GM19463 (cell line): ENCODE data around the gene JAM2.
"Not testable (repeated sequence)": the region's sequence is repeated elsewhere in the genome, so short reads cannot be mapped to it uniquely, and the experiment has no call there.

Experiments
- ATAC-seq: cut with Tn5 transposase; IDR thresholded peaks from one replicate; pipeline ENCODE4 v1.9.1; 2021; ENCODE audit warnings: mild to moderate bottlenecking, moderate library complexity; ENCODE audit not compliant: unreplicated experiment

JAM2 gene

GRCh38 chr21:25643486-25643885 is 4.4 kb downstream of the JAM2 start:
- ATAC-seq: no peak

- no peak for ATAC-seq
Measured at GRCh38 chr21:25646474-25646873, 7.4 kb downstream of the JAM2 start.

GRCh38 chr21:25647647-25648046 is 8.6 kb downstream of the JAM2 start:
- ATAC-seq: no peak

GRCh38 chr21:25649146-25649545 is 10.1 kb downstream of the JAM2 start:
- no peak for ATAC-seq

GRCh38 chr21:25656412-25656811 is 17.4 kb downstream of the JAM2 start:
- no peak for ATAC-seq

GRCh38 chr21:25657140-25657539 is 18.1 kb downstream of the JAM2 start:
- ATAC-seq: no peak

- ATAC-seq: no peak
Measured at GRCh38 chr21:25658427-25659035, 19.5 kb downstream of the JAM2 start.

- ATAC-seq: no peak
Measured at GRCh38 chr21:25660233-25660632, 21.2 kb downstream of the JAM2 start.

GRCh38 chr21:25664491-25664931 is 25.5 kb downstream of the JAM2 start:
- no peak for ATAC-seq

- ATAC-seq: no peak
Measured at GRCh38 chr21:25670726-25671125, 31.7 kb downstream of the JAM2 start.

- ATAC-seq: no peak
Measured at GRCh38 chr21:25676451-25676850, 37.4 kb downstream of the JAM2 start.

- ATAC-seq: no peak
Measured at GRCh38 chr21:25682382-25682781, 43.3 kb downstream of the JAM2 start.

GRCh38 chr21:25687787-25688186 is 48.7 kb downstream of the JAM2 start:
- no peak for ATAC-seq

GRCh38 chr21:25688275-25689155 is 49.5 kb downstream of the JAM2 start:
- no peak for ATAC-seq

GRCh38 chr21:25689226-25689625 is 50.2 kb downstream of the JAM2 start:
- ATAC-seq: no peak

- no peak for ATAC-seq
Measured at GRCh38 chr21:25691976-25692375, 52.9 kb downstream of the JAM2 start.

- not testable (repeated sequence) for ATAC-seq
Measured at GRCh38 chr21:25695461-25695860, 56.4 kb downstream of the JAM2 start.

- ATAC-seq: no peak
Measured at GRCh38 chr21:25700741-25701140, 61.7 kb downstream of the JAM2 start.

GRCh38 chr21:25701529-25701928 is 62.5 kb downstream of the JAM2 start:
- ATAC-seq: no peak

GRCh38 chr21:25708467-25709065 is 69.5 kb downstream of the JAM2 start:
- ATAC-seq: no peak

GRCh38 chr21:25709684-25710265 is 70.7 kb downstream of the JAM2 start:
- ATAC-seq: no peak

- no peak for ATAC-seq
Measured at GRCh38 chr21:25710550-25710949, 71.5 kb downstream of the JAM2 start.
